ENCODE data around the gene DLG3.
"Not testable (repeated sequence)": the region's sequence is repeated elsewhere in the genome, so short reads cannot be mapped to it uniquely, and the experiment has no call there.

The DLG3 gene

DNA sequence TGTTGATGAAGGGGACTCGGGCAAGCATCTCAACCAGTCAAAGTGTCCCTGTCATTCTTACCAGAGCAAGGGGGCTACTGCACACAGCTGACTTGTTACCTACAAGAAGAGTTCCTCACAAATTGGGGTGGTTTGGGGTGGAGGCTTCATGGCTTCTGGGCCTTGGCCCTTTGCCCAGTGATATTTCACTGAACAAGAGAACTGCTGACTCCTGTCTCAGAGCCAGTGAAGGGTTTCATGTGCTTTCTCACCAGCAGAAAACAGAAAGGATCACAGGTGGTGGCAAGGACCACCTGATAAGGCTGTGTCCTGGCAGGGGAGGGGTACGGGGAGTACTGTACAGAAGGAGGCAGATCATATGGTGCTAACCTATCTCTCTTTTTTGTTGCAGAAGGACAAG, 53.5 kb downstream of the DLG3 start:
- no peak for DNase-seq
- in situ Hi-C loops (cut with HindIII; ENCODE audit: low pct_ligation_motif_present, low pct_unique_long_range_greater_than_20kb, low sequenced_read_pairs): no loop called here

DNA sequence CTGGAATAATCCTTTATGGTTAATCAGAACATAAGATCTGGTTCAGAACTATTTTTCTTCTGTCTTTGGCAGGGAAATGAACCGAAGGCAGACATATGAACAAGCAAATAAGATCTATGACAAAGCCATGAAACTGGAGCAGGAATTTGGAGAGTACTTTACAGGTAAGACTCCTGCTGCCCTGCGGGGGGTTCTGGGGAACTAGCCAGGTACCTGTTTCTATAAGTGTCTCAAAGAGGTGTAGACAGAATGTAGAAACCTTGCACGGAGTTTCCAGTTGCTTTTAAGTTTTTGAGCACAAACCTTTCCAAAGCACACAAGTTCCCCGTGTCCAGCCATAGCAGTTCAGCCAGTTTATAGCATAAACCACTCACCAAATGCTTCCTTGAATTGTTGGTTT, 56.2 kb downstream of the DLG3 start:
- no peak for DNase-seq
- in situ Hi-C loops (cut with HindIII; ENCODE audit: low pct_ligation_motif_present, low pct_unique_long_range_greater_than_20kb, low sequenced_read_pairs): no loop called here

DNA sequence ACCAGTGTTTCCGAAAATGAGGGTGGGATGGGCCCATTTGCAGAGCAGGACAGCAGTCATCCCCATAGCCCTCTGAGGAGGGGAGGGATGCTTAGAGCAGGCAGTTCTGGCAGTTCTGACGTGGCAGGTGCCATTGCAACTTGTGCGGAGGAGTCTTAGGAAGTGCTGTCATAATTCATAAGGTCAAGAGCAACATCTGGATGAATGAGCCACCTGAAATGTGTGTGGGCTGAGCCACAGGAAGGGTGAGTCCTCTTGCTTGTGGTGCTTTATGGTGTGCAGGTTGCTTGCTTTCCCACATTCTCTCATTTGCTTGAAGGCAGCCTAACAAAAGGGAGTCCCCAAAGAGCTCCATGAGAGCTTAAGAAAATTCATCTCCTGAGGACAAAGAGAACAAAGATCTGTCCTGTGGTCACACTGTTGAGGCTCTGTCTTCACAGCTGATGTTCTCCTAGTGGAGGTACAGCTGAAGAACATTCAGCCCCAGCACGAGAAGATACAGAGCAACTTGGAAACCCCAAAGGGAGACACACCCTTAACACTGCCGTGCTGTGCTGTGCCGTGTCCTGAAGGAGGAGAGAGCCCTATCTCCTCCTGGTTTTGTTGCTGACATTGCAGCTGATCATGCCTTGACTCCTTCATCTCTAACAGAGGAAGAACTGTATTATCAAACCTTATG, 60.3 kb downstream of the DLG3 start:
- in situ Hi-C loops (cut with HindIII; ENCODE audit: low pct_ligation_motif_present, low pct_unique_long_range_greater_than_20kb, low sequenced_read_pairs): no loop called here
- no peak for DNase-seq

DNA sequence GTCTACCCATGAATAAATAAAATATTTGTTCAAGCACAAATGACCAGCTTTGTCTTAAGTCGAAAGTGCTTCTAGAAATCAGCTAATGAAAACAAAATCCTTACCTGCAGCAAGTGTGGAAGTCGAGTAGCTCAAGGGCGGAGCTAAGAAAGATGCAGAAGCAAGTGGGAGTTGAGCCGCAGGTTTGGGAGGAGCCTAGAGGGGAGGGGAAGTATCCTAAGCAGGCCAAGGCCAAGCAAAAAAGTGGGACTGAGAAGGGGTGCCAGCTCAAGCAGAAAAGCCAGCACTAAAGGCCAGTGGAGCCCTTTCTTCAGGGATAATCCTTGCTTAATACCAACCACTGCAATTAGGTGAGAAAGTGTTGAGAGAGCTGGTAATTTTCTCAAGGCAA, 60.8 kb downstream of the DLG3 start:
- no peak for DNase-seq
- in situ Hi-C loops (cut with HindIII; ENCODE audit: low pct_ligation_motif_present, low pct_unique_long_range_greater_than_20kb, low sequenced_read_pairs): no loop called here

DNA sequence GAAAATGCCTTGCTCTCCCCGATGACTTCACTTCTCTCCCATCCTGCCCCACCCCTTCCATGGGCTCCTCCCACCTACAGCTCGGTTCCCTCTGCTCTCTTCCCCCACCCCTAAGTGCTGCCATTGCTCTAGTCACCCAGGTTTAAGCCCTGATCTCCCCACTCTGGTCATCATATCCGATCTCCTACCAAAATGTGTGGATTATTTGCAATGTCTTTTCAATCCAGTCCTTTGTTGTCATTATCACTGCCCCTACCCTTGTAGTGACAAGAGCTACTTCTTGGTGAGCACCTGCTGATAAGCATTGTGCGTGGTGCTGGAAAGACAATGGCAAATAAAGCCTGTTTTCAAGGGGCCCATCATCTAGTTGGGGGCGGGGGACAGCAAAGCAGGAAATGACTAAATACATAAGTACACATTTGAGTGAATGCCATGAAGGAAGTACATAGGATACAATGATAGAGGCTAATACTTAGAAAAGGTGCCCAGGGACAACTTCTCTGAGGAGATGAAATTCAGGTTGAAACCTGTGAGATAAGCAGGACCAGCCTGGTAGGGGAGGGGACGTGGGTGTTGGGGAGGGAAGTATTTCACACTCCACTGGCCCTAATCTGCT, 63.8 kb downstream of the DLG3 start:
- in situ Hi-C loops (cut with HindIII; ENCODE audit: low pct_ligation_motif_present, low pct_unique_long_range_greater_than_20kb, low sequenced_read_pairs): no loop called here
- no peak for DNase-seq

DNA sequence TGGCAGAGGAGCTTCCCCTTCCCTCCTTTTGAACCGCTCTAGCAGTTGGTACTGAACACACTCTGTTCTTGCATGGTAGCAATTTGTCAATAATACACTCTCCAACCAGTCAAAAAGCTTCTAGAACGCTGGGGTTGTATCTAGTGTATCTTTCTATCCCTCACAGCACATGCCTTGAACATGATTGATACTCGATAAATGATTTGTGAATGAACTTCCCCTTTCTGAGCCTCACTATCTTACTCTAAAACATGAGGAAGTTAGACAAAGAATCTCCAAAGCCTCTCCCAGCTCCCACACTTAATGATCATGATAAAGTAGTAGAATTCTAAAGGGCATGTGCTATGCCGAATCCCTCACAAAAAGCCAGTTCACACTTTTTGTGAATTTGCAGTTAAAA, 64.4 kb downstream of the DLG3 start:
- in situ Hi-C loops (cut with HindIII; ENCODE audit: low pct_ligation_motif_present, low pct_unique_long_range_greater_than_20kb, low sequenced_read_pairs): no loop called here
- DNase-seq: no peak

DNA sequence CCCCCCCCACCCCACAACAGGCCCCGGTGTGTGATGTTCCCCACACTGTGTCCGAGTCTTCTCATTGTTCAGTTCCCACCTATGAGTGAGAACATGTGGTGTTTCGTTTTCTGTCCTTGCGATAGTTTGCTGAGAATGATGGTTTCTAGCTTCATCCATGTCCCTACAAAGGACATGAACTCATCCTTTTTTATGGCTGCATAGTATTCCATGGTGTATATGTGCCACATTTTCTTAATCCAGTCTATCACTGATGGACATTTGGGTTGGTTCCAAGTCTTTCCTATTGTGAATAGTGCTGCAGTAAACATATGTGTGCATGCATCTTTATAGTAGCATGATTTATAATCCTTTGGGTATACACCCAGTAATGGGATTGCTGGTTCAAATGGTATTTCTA, 70.6 kb downstream of the DLG3 start:
- in situ Hi-C loops (cut with HindIII; ENCODE audit: low pct_ligation_motif_present, low pct_unique_long_range_greater_than_20kb, low sequenced_read_pairs); DNase-seq: not testable (repeated sequence)

DNA sequence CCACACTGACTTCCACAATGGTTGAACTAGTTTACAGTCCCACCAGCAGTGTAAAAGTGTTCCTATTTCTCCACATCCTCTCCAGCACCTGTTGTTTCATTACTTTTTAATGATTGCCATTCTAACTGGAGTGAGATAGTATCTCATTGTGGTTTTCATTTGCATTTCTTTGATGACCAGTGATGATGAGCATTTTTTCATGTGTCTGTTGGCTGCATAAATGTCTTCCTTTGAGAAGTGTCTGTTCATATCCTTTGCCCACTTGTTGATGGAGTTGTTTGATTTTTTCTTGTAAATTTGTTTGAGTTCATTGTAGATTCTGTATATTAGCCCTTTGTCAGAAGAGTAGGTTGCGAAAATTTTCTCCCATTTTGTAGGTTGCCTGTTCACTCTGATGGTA, 71.1 kb downstream of the DLG3 start:
- DNase-seq; in situ Hi-C loops (cut with HindIII; ENCODE audit: low pct_ligation_motif_present, low pct_unique_long_range_greater_than_20kb, low sequenced_read_pairs): not testable (repeated sequence)

DNA sequence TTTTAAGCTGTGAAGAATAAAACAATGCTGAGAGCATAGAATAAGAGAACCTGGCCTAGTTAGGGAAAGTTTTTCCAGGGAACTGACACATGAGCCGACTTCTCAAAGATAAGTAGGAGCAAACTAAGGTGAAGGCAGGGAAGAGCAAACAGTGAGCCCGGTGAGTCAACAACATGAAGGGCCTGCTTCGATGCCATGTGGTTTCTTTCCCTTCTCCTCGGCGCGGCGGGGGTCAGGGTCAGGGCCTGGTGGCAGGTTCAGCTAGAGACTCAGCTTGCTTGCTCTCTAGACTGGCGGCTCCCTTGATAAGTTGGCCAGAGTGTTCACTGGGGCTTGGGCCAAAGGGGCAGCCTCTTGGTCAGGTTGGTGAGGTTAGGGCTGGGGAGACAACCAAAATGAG, 81.1 kb downstream of the DLG3 start:
- in situ Hi-C loops (cut with HindIII; ENCODE audit: low pct_ligation_motif_present, low pct_unique_long_range_greater_than_20kb, low sequenced_read_pairs): no loop called here

DNA sequence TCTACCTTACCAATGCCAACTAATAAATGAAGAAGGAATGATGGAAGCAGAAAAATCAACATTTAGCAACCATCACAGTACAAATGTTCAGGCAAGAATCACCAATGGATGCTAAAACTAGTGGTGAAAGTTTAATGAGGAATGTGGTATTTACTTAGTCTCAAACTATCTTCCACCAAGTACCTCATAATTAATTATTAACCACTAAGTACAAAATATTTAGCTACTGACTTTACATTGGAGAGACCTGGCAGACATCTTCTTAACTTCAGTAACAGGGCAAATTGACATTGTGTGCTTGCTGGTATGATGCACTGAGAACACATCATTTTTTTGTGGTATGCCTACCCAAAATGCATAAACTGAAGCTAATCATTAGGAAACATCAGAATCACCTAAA, 82.4 kb downstream of the DLG3 start:
- DNase-seq: no peak
- in situ Hi-C loops (cut with HindIII; ENCODE audit: low pct_ligation_motif_present, low pct_unique_long_range_greater_than_20kb, low sequenced_read_pairs): no loop called here

More for the DNA sequence above, 81.1 kb downstream of the DLG3 start:
- DNase-seq: no peak

DNA sequence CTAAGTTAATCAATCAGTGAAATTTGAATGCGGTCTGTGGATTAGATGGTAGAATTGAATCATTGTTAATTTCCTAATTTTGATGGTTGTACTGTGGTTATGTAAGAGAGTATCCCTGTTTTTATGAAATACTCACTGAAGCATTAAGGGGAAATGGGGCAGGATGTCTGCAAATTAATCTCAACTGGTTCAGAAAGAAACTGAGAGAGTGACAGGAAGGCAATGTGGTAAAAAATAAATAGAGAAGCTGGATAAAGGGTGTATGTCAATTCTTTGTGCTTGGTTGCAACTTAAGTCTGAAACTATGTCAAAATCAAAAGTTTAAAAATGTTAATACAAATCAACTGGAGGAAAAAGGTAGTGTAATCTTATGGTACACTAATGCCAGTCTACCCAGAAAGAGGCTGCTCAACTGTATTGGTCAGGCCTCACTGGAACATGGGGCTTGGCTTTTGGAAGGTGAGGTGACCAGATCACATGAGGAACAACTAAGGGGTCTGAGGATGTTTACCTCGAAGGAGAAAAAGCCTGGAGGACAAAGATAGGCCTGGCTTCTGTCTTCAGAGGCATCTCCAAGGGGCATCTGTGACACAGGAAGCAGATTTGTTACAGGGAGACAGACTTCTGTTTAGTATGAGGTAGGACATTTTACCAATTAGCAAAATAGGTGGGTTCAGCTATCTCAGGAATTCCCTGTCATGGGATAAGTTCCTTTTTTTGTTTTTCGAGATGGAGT, 83.1 kb downstream of the DLG3 start:
- in situ Hi-C loops (cut with HindIII; ENCODE audit: low pct_ligation_motif_present, low pct_unique_long_range_greater_than_20kb, low sequenced_read_pairs): no loop called here
- no peak for DNase-seq

DNA sequence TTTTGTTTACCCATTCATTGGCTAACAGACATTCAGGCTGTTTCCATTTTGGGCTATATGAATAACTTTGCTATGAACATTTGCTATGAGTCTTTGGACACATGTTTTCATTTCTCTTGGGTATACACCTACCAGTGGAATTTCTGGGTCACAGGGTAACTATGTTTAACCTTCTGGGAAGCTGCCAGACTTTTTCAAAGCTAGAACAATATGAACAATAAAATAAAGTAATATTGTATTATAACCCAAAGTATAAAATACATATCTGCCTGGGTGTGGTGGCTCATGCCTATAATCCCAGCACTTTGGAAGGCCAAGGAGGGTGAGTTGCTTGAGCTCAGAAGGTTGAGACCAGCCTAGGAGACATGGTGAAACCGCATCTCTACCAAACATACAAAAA, 90.6 kb downstream of the DLG3 start:
- in situ Hi-C loops (cut with HindIII; ENCODE audit: low pct_ligation_motif_present, low pct_unique_long_range_greater_than_20kb, low sequenced_read_pairs): no loop called here
- no peak for DNase-seq

DNA sequence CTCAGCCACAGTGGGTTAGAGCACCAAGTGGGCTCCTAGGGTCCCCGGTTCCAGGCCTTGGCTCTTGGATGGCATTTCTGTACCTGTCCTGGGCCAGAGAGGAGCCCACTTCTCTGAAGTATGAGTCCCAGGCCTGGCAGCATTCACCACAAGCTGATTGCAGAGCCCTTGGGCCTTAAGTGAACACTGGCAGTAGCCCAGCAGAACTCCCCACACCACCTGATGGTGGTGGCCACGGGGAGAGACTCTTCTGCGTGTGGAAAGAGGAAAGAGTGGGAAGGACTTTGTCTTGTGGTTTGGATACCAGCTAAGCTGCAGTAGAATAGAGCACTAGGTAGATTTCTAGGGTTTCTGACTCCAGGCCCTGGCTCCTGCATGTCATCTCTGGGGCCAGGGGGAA, 104.8 kb downstream of the DLG3 start:
- in situ Hi-C loops (cut with HindIII; ENCODE audit: low pct_ligation_motif_present, low pct_unique_long_range_greater_than_20kb, low sequenced_read_pairs): no loop called here
- DNase-seq: no peak

DNA sequence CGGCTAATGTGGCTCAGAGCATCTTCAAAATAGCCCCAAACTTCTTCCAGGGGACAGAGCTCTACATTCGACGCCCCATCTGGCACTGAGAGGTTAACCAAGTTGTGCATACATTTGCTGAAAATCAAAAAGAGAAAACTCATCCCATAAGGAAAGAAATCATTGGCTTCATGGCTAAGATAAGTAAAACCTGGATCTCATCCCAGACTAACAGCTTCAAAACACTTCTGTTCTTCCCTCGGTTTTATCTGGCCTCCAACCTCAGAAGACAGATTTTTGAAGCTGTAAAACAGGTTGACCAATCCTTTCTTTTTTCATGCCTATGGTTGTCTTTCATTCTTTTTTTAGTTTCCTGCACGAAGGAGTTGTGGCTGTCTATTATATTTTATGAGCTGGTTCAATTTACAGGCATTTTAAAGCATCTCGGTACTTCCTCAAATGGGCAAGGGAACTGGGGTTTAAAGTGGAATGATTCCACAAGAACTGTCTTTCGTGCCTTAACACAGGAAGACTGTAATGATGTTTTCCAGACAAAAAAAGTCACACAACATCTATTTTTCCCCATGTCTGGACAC, 107.6 kb downstream of the DLG3 start:
- DNase-seq: no peak
- in situ Hi-C loops (cut with HindIII; ENCODE audit: low pct_ligation_motif_present, low pct_unique_long_range_greater_than_20kb, low sequenced_read_pairs): no loop called here

DNA sequence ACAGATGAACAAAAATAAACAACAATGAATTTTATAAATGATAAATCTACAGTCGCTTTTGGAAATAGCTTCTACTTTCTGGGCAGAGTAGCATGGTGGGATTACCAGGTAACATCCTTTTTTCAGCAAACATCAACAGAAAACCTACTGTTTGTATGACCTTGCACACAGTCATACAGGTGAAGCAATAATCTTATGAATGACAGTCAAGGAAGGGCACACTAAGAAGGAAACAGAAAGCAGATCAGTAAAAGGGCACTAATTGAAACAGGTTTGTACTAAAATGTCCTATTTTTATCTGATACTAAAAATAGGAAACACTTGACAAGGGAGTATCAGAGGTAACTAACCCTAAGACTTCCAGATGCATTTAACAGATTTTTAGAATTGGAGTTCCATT, 108.9 kb downstream of the DLG3 start:
- in situ Hi-C loops (cut with HindIII; ENCODE audit: low pct_ligation_motif_present, low pct_unique_long_range_greater_than_20kb, low sequenced_read_pairs): no loop called here
- no peak for DNase-seq

DNA sequence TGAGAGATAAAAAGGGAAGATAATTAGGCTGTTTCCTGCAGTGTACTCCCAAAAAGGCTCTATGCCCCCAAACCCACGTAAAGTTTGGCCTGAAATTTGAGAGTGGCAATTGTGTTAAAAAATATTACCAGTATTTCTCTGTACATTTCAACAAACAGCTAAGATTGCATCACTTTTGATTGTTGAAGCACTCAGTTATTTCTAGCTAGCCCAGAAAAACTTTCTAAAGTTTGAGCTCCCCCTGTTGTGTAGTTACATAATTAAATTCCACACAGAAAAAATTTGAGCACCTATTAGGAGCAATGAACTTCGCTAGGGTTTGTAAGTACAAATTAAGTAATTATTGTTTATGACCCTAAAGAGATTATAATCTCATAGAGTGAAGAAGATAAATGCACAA, 109.4 kb downstream of the DLG3 start:
- peak; percentile 35 for DNase-seq
- in situ Hi-C loops (cut with HindIII; ENCODE audit: low pct_ligation_motif_present, low pct_unique_long_range_greater_than_20kb, low sequenced_read_pairs): no loop called here

DNA sequence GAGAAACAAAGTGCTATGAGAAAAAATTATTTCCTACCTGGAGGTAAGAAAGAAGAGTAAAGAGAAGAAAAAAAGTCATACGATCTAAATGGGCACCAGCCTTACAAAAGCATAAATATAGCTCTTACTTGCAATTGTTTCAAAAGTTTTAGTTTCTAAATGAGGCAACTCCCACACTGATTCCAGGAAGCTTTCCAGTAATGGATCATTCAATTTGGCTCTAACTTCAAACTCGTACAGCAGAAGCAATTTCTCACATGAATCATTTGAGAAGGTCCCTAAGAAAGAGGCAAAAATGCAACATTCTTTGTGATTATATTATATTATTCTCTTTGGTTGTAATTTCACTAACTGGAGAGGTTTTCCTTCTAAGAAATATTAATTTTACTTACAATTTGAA, 109.9 kb downstream of the DLG3 start:
- in situ Hi-C loops (cut with HindIII; ENCODE audit: low pct_ligation_motif_present, low pct_unique_long_range_greater_than_20kb, low sequenced_read_pairs): no loop called here
- DNase-seq: no peak

DNA sequence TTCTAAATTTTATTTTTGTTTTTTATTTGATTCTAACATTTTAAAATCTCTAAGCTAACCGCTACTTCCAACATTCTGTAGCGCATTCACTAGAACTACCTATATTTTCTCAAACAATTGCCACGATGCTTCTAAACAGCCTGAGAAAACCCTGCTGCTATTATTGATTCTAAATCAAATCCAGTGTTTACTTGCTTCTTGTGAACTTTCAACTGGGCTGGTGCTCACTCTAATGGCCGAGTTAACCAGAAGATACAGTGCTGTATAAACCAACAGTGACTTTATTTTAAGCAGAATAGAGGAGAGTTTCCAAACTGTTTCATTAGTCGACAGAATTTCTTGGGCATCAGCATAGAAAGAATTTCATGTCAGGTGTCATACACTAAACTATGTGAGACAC, 110.3 kb downstream of the DLG3 start:
- in situ Hi-C loops (cut with HindIII; ENCODE audit: low pct_ligation_motif_present, low pct_unique_long_range_greater_than_20kb, low sequenced_read_pairs): no loop called here

More for the DNA sequence above, 110.3 kb downstream of the DLG3 start:
- DNase-seq: no peak

Measured in ACHN (cell line).